GM12864 (cell line): ENCODE results near the gene SEL1L.
"Not testable (repeated sequence)": the region's sequence is repeated elsewhere in the genome, so short reads cannot be mapped to it uniquely, and the experiment has no call there.

Experiments used
- DNase-seq: peaks from one replicate; pipeline ENCODE4 v3.0.0-alpha.2; 2011; ENCODE audit warnings: low read depth
- H3K4me3 ChIP-seq: 2 replicates; pipeline ENCODE4 v1.5.1; 2011; ENCODE audit warnings: mild to moderate bottlenecking, low read depth, low read length, control low read depth
- CTCF ChIP-seq: IDR thresholded peaks from 2 replicates; pipeline ENCODE4 v1.5.1; 2011; ENCODE audit warnings: low read depth, mild to moderate bottlenecking, moderate library complexity, low read length, control low read depth, inconsistent platforms; ENCODE audit errors: missing control alignments

Gene SEL1L

GRCh38 chr14:81466854-81467253 is 66.8 kb downstream of the SEL1L start:
- no peak for DNase-seq
- no peak overlapping the region for H3K4me3 ChIP-seq
- no peak for TF ChIP-seq CTCF

- DNase-seq = no peak
Observed at GRCh38 chr14:81465507-81466228, 68.0 kb downstream of the SEL1L start.

GRCh38 chr14:81465003-81465392 is 68.7 kb downstream of the SEL1L start:
- H3K4me3 ChIP-seq = peak overlapping the region; percentile 49
- DNase-seq = not testable (repeated sequence)

More at GRCh38 chr14:81465507-81466228, 68.0 kb downstream of the SEL1L start:
- no peak overlapping the region for H3K4me3 ChIP-seq
- TF ChIP-seq CTCF = no peak

- peak; percentile 77 for TF ChIP-seq CTCF
- DNase-seq = peak; percentile 35
- H3K4me3 ChIP-seq = peak overlapping the region; percentile 49
Observed at GRCh38 chr14:81464253-81465002, 69.2 kb downstream of the SEL1L start.

- not testable (repeated sequence) for H3K4me3 ChIP-seq, DNase-seq
Observed at GRCh38 chr14:81462356-81462755, 71.3 kb downstream of the SEL1L start.

GRCh38 chr14:81459912-81460311 is 73.7 kb downstream of the SEL1L start:
- no peak for TF ChIP-seq CTCF
- H3K4me3 ChIP-seq = no peak overlapping the region
- no peak for DNase-seq

- DNase-seq = no peak
- no peak for TF ChIP-seq CTCF
- no peak overlapping the region for H3K4me3 ChIP-seq
Observed at GRCh38 chr14:81458352-81458751, 75.3 kb downstream of the SEL1L start.

GRCh38 chr14:81455390-81455789 is 78.3 kb downstream of the SEL1L start:
- no peak for TF ChIP-seq CTCF
- DNase-seq = no peak
- H3K4me3 ChIP-seq = no peak overlapping the region
